Smooth muscle cell (in vitro differentiated cells): Measurements from ENCODE around the gene FAM241B. TPM values are rescaled to one million over a fixed set of nuclear protein-coding genes. Genes with fewer than 3 reads are reported as not detected.

Source experiments
- DNase-seq: peaks from one replicate; lab custom pipeline; 2025; ENCODE audit not compliant: unreplicated experiment; lab: John Stamatoyannopoulos, UW
- H2AFZ ChIP-seq: fragments of 200-600 bp; sonication (generic); 2 replicates; pipeline ENCODE4 v1.6.0; 2016; ENCODE audit warnings: antibody characterized with exemption, low read depth, mild to moderate bottlenecking
- H3F3A ChIP-seq: fragments of 200-600 bp; sonication (generic); 2 replicates; pipeline ENCODE4 v1.6.0; 2017; ENCODE audit warnings: antibody characterized with exemption, low read depth
- H3K27ac ChIP-seq: fragments of 200-600 bp; sonication (generic); 2 replicates; pipeline ENCODE4 v1.5.1; 2016; ENCODE audit warnings: low read depth, mild to moderate bottlenecking
- H3K27me3 ChIP-seq: fragments of 200-600 bp; sonication (generic); 2 replicates; pipeline ENCODE4 v1.6.1; 2016; ENCODE audit warnings: low read depth, mild to moderate bottlenecking
- H3K36me3 ChIP-seq: fragments of 200-600 bp; sonication (generic); 2 replicates; pipeline ENCODE4 v1.5.1; 2016; ENCODE audit warnings: low read depth
- H3K4me1 ChIP-seq: fragments of 200-600 bp; sonication (generic); 2 replicates; pipeline ENCODE4 v1.5.1; 2016; ENCODE audit warnings: low read depth
- H3K4me2 ChIP-seq: fragments of 200-600 bp; sonication (generic); 2 replicates; pipeline ENCODE4 v1.6.0; 2016; ENCODE audit warnings: mild to moderate bottlenecking
- H3K4me3 ChIP-seq: fragments of 200-600 bp; sonication (generic); 2 replicates; pipeline ENCODE4 v1.5.1; 2016; ENCODE audit warnings: mild to moderate bottlenecking
- H3K79me2 ChIP-seq: fragments of 200-600 bp; sonication (generic); 2 replicates; pipeline ENCODE4 v1.6.0; 2016; ENCODE audit warnings: low read depth, mild to moderate bottlenecking
- H3K9ac ChIP-seq: fragments of 200-600 bp; sonication (generic); 2 replicates; pipeline ENCODE4 v1.6.0; 2016; ENCODE audit warnings: low read depth
- H3K9me3 ChIP-seq: fragments of 200-600 bp; sonication (generic); replicated peaks from 2 replicates; pipeline ENCODE4 v1.5.1; 2016; ENCODE audit warnings: low read depth
- H4K20me1 ChIP-seq: fragments of 200-600 bp; sonication (generic); 2 replicates; pipeline ENCODE4 v1.6.0; 2016; ENCODE audit warnings: low read depth
- CTCF ChIP-seq: fragments of 200-600 bp; sonication (generic); IDR thresholded peaks from 2 replicates; pipeline ENCODE4 v1.5.1; 2017; ENCODE audit warnings: borderline replicate concordance, mild to moderate bottlenecking, antibody characterized with exemption; ENCODE audit not compliant: insufficient read depth, poor library complexity, severe bottlenecking
- WGBS: methylation state at CpG from one replicate; pipeline ENCODE4 v1.1.7; 2016; ENCODE audit warnings: low lambda C conversion rate; 5-methylcytosine and 5-hydroxymethylcytosine counted together
- polyA plus RNA-seq: library from polyadenylated mRNA; unstranded; fragments of >200 nt; fragmentation: Nextera tagmentation; extraction: Ambion mirVana; gene quantifications from 2 replicates; pipeline ENCODE4 v1.2.1, GENCODE V29; 2016
- total RNA-seq: library from RNA; depleted of rRNA; stranded (reverse); fragments of >200 nt; gene quantifications from 2 replicates; pipeline ENCODE4 v1.2.3, GENCODE V29; 2014

FAM241B gene
- total and polyA plus RNA-seq, 2 experiments from 2014 or later = 4.1 to 8.0 TPM

GRCh38 chr10:69673521-69673920, 43.5 kb downstream of the FAM241B start:
- no peak overlapping the region for H3K27ac ChIP-seq
- H3F3A ChIP-seq = no peaks in the 10 kb centered on the region
- WGBS = 88% methylated on average over 3 of the region's 3 CpGs

GRCh38 chr10:69674786-69675185, 44.7 kb downstream of the FAM241B start:
- no peaks in the 10 kb centered on the region for H3K79me2 ChIP-seq
- H3K27ac ChIP-seq = no peak overlapping the region
- H3K27me3 ChIP-seq = peaks cover 28% of the 10 kb centered on the region
- no peaks in the 10 kb centered on the region for H3K36me3 ChIP-seq
- H3K4me2 ChIP-seq = no peak overlapping the region
- no peak for DNase-seq
- WGBS = 67% methylated on average over 2 of the region's 2 CpGs
- no peak overlapping the region for H3K9ac ChIP-seq
- H2AFZ ChIP-seq = no peak overlapping the region
- H3F3A ChIP-seq = no peaks in the 10 kb centered on the region
- H4K20me1 ChIP-seq = no peaks in the 10 kb centered on the region
- no peaks in the 10 kb centered on the region for H3K9me3 ChIP-seq
- H3K4me1 ChIP-seq = no peaks in the 10 kb centered on the region
- no peak overlapping the region for H3K4me3 ChIP-seq
- no peak for TF ChIP-seq CTCF

More at GRCh38 chr10:69673521-69673920, 43.5 kb downstream of the FAM241B start:
- Histone ChIP-seq H2AFZ (no peak overlapping the region), H3K4me1 (no peaks in the 10 kb centered on the region), H3K4me2 (no peak overlapping the region), H3K79me2 (no peaks in the 10 kb centered on the region), H3K4me3 (no peak overlapping the region), H3K36me3 (no peaks in the 10 kb centered on the region), H3K27me3 (peaks cover 32% of the 10 kb centered on the region), H3K9me3 (no peaks in the 10 kb centered on the region), H4K20me1 (no peaks in the 10 kb centered on the region), H3K9ac (no peak overlapping the region)
- DNase-seq = no peak
- TF ChIP-seq CTCF = no peak

- Histone ChIP-seq H3K9me3 (no peaks in the 10 kb centered on the region), H3K4me2 (no peak overlapping the region), H3K79me2 (no peaks in the 10 kb centered on the region), H3K4me1 (no peaks in the 10 kb centered on the region), H3K4me3 (no peak overlapping the region), H4K20me1 (no peaks in the 10 kb centered on the region), H2AFZ (no peak overlapping the region), H3K36me3 (no peaks in the 10 kb centered on the region), H3F3A (no peaks in the 10 kb centered on the region), H3K27me3 (peaks cover 33% of the 10 kb centered on the region), H3K9ac (no peak overlapping the region), H3K27ac (no peak overlapping the region)
- no peak for DNase-seq
- WGBS = 95% methylated on average over 4 of the region's 4 CpGs
- no peak for TF ChIP-seq CTCF
Measured at GRCh38 chr10:69676301-69676700, 46.3 kb downstream of the FAM241B start.

- no peaks in the 10 kb centered on the region for H3K36me3 ChIP-seq
- H3K9me3 ChIP-seq = no peaks in the 10 kb centered on the region
- no peak overlapping the region for H3K9ac ChIP-seq
- 86% methylated on average over 20 of the region's 20 CpGs for WGBS
- no peak overlapping the region for H3K27ac ChIP-seq
- peaks cover 33% of the 10 kb centered on the region for H3K27me3 ChIP-seq
- no peak overlapping the region for H3K4me2 ChIP-seq
- no peaks in the 10 kb centered on the region for H3F3A ChIP-seq
- no peaks in the 10 kb centered on the region for H3K4me1 ChIP-seq
- no peak overlapping the region for H2AFZ ChIP-seq
- H3K79me2 ChIP-seq = no peaks in the 10 kb centered on the region
- TF ChIP-seq CTCF = no peak
- DNase-seq = no peak
- H4K20me1 ChIP-seq = no peaks in the 10 kb centered on the region
- H3K4me3 ChIP-seq = no peak overlapping the region
Measured at GRCh38 chr10:69677985-69678654, 48.1 kb downstream of the FAM241B start.
